MM.1S (cell line): ENCODE results near the gene MYOZ3.

ENCODE experiments used
- DNase-seq: peaks from one replicate; pipeline ENCODE4 v3.0.0-alpha.2; 2015
- H2AFZ ChIP-seq: fragments of 300-600 bp; sonication (generic); 2 replicates; pipeline ENCODE4 v1.6.0; 2016; ENCODE audit warnings: antibody characterized with exemption, low read length
- H3F3A ChIP-seq: fragments of 300-600 bp; sonication (generic); 2 replicates; pipeline ENCODE4 v1.6.1; 2016; ENCODE audit warnings: mild to moderate bottlenecking, antibody characterized with exemption, low read length, moderate library complexity, mixed read lengths; ENCODE audit not compliant: insufficient read depth
- H3K27ac ChIP-seq: fragments of 300-600 bp; sonication (generic); 2 replicates; pipeline ENCODE4 v1.5.1; 2016; ENCODE audit warnings: mild to moderate bottlenecking, low read length
- H3K27me3 ChIP-seq: fragments of 300-600 bp; sonication (generic); replicated peaks from 2 replicates; pipeline ENCODE4 v1.6.0; 2016; ENCODE audit warnings: low read length; ENCODE audit not compliant: insufficient read depth
- H3K36me3 ChIP-seq: fragments of 300-600 bp; sonication (generic); replicated peaks from 2 replicates; pipeline ENCODE4 v1.6.1; 2016; ENCODE audit warnings: mild to moderate bottlenecking, low read length, mixed read lengths; ENCODE audit not compliant: insufficient read depth
- H3K4me1 ChIP-seq: fragments of 300-600 bp; sonication (generic); 2 replicates; pipeline ENCODE4 v1.6.1; 2016; ENCODE audit warnings: low read length, mixed read lengths
- H3K4me2 ChIP-seq: fragments of 300-600 bp; sonication (generic); 2 replicates; pipeline ENCODE4 v1.6.0; 2016; ENCODE audit warnings: low read depth, low read length
- H3K4me3 ChIP-seq: fragments of 300-600 bp; sonication (generic); 2 replicates; pipeline ENCODE4 v1.5.1; 2016; ENCODE audit warnings: low read length, mixed read lengths
- H3K79me2 ChIP-seq: fragments of 300-600 bp; sonication (generic); 2 replicates; pipeline ENCODE4 v1.6.1; 2016; ENCODE audit warnings: mixed run types, low read length, mixed read lengths
- H3K9ac ChIP-seq: fragments of 300-600 bp; sonication (generic); 2 replicates; pipeline ENCODE4 v1.6.1; 2016; ENCODE audit warnings: low read length, mixed read lengths
- H3K9me2 ChIP-seq: fragments of 300-600 bp; sonication (generic); replicated peaks from 2 replicates; pipeline ENCODE4 v1.6.1; 2016; ENCODE audit warnings: mild to moderate bottlenecking, low read length, mixed read lengths; ENCODE audit not compliant: insufficient read depth
- H3K9me3 ChIP-seq: fragments of 300-600 bp; sonication (generic); replicated peaks from 2 replicates; pipeline ENCODE4 v1.6.1; 2016; ENCODE audit warnings: mild to moderate bottlenecking, low read length, mixed read lengths; ENCODE audit not compliant: insufficient read depth
- H4K20me1 ChIP-seq: fragments of 300-600 bp; sonication (generic); 2 replicates; pipeline ENCODE4 v1.6.1; 2016; ENCODE audit warnings: mild to moderate bottlenecking, low read length, moderate library complexity, mixed read lengths; ENCODE audit not compliant: insufficient read depth
- EZH2 ChIP-seq: fragments of 300-600 bp; sonication (generic); optimal IDR thresholded peaks from 2 replicates; pipeline ENCODE3; 2017; ENCODE audit warnings: low read depth, mild to moderate bottlenecking, antibody characterized with exemption, low read length, mixed read lengths
- EZH2phosphoT487 ChIP-seq: fragments of 300-600 bp; sonication (generic); IDR thresholded peaks from 2 replicates; pipeline ENCODE4 v1.6.1; 2018; ENCODE audit warnings: antibody characterized with exemption, low read length
- TF ChIP-seq, protein P1 (sequence below): fragments of 300-600 bp; sonication (generic); IDR thresholded peaks from 2 replicates; pipeline ENCODE4 v1.5.1; 2016; ENCODE audit warnings: antibody characterized with exemption, low read length, mixed read lengths

Gene MYOZ3

DNA sequence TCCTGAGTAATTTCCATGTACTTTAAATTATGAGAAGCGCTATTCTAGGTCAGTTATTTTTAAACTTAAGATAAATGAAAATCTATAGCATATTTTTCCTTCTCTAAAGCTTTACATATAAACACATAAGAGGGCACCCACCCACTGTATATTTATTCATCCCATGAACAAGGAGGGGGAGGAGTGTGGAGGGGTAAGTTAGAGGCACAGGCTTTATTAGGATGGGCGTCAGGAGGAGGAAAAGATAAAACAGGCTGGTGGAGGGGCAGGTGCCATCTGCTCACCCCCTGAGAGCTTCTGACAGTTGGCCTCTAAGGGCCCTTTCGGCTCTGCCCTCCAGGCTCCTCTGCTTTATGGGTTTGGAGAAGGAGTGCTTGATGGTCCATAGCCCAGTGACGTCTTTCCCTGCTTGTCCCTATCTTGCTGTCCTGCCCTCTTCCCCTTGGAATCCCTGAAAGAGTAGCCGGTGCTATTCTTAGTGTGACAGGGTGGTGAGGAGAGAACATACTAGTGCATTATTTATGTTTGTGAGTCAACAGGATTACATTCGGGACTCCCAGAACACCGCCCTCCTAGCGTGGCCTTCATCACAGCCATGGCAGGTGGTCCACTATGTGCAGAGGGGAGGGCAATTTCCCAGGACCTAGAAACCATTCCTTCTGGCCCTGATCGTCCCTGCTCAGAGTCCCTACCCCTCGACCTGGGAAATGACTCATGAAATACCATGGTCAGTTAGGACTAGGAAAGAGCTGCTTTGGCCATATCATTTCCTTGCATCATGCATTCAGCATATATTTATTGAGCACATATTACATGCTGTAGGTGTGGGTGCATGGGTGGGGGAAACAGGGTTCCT, 28.5 kb upstream of the MYOZ3 start:
- Histone ChIP-seq H3K79me2 (no peaks in the 10 kb centered on the region), H3K4me2 (no peak overlapping the region), H3K36me3 (no peaks in the 10 kb centered on the region), H4K20me1 (no peaks in the 10 kb centered on the region), H3F3A (no peaks in the 10 kb centered on the region), H3K4me3 (no peak overlapping the region), H3K27me3 (no peaks in the 10 kb centered on the region; the same call in 1 of the 2 replicates), H3K9me2 (no peaks in the 10 kb centered on the region), H2AFZ (no peak overlapping the region), H3K9ac (no peak overlapping the region), H3K4me1 (no peaks in the 10 kb centered on the region), H3K9me3 (no peaks in the 10 kb centered on the region), H3K27ac (no peak overlapping the region)
- TF ChIP-seq EZH2, result no peak
- TF ChIP-seq, protein P1, sequence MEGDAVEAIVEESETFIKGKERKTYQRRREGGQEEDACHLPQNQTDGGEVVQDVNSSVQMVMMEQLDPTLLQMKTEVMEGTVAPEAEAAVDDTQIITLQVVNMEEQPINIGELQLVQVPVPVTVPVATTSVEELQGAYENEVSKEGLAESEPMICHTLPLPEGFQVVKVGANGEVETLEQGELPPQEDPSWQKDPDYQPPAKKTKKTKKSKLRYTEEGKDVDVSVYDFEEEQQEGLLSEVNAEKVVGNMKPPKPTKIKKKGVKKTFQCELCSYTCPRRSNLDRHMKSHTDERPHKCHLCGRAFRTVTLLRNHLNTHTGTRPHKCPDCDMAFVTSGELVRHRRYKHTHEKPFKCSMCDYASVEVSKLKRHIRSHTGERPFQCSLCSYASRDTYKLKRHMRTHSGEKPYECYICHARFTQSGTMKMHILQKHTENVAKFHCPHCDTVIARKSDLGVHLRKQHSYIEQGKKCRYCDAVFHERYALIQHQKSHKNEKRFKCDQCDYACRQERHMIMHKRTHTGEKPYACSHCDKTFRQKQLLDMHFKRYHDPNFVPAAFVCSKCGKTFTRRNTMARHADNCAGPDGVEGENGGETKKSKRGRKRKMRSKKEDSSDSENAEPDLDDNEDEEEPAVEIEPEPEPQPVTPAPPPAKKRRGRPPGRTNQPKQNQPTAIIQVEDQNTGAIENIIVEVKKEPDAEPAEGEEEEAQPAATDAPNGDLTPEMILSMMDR, result no peak
- TF ChIP-seq EZH2phosphoT487, result no peak
- no peak for DNase-seq

DNA sequence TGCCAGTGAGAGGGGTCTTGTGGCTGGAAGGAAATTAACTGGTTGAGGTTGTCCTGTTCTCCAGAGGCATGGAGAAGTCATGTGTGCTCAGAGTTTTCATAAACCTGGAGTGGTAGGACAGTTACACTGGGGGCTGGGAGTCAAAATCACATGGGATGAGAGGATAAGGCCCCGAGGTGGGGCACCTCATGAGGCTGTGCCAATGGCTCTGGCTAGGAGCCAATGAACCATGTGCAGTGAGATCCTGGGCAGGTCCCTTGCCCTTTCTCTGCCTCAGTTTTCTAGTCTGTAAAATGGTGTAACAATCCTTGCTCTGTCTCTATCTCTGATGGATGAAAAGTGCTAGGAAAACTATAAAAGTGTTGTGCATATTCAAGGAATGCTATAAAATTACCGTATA, 27.6 kb upstream of the MYOZ3 start:
- H3K4me1 ChIP-seq, result no peaks in the 10 kb centered on the region

DNA sequence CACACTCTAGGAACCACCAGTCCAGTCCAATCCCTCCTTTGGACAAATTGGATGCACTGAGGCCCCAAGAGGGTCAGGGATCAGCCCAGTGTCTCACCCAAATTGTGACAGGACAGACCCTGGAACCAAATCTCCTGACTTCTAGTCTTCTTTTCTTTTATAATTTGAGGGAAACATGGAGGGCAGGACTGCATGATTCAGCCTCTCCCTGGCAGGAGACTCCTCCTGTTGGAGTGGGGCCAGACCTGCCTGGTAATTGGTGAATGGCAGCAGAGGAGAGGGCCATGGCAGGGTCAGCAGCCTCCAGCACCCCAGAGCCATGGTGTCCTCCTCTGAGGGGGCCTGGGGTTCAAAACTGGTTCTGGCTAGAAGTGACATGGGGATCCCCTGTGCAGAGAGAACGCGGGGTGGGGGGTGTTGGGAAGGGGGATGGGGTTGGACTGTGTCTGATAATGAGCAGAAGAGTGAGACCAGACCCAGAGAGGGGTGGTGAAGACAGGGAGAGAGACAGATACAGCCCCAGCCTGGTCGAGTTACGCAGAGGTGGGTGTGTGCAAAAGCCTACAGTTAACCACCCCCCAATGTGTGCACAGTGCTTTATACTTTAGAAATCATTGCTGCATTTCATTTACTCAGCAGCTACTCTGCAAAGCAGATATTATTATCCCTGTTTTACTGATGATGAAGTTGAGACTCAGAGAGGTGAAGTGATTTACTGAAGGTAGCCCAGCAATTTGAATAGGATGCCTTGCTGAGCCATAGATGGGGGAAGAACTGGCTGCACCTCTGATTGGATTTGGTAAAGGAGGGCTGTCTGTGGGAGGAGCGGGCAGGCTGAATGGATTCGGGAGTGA, 24.4 kb upstream of the MYOZ3 start:
- Histone ChIP-seq H3K9ac (no peak overlapping the region), H3K9me2 (no peaks in the 10 kb centered on the region), H3K27ac (no peak overlapping the region), H3K9me3 (no peaks in the 10 kb centered on the region), H4K20me1 (no peaks in the 10 kb centered on the region), H3F3A (no peaks in the 10 kb centered on the region), H3K4me1 (no peaks in the 10 kb centered on the region), H3K27me3 (no peaks in the 10 kb centered on the region; the same call in 1 of the 2 replicates), H3K4me2 (no peak overlapping the region), H3K36me3 (no peaks in the 10 kb centered on the region), H2AFZ (no peak overlapping the region), H3K4me3 (no peak overlapping the region), H3K79me2 (no peaks in the 10 kb centered on the region)
- TF ChIP-seq, protein P1, result no peak
- no peak for TF ChIP-seq EZH2
- TF ChIP-seq EZH2phosphoT487, result no peak
- DNase-seq, result no peak

More for the DNA sequence above, 27.6 kb upstream of the MYOZ3 start:
- H3K4me3 ChIP-seq, result no peak overlapping the region
- H3K9ac ChIP-seq, result no peak overlapping the region
- no peak for DNase-seq
- H3K27ac ChIP-seq, result no peak overlapping the region
- no peak overlapping the region for H2AFZ ChIP-seq
- H3K36me3 ChIP-seq, result no peaks in the 10 kb centered on the region
- H4K20me1 ChIP-seq, result no peaks in the 10 kb centered on the region
- H3F3A ChIP-seq, result no peaks in the 10 kb centered on the region
- no peak for TF ChIP-seq EZH2
- no peak for TF ChIP-seq EZH2phosphoT487
- TF ChIP-seq, protein P1, result no peak
- H3K4me2 ChIP-seq, result no peak overlapping the region
- H3K9me3 ChIP-seq, result no peaks in the 10 kb centered on the region
- no peaks in the 10 kb centered on the region; the same call in 1 of the 2 replicates for H3K27me3 ChIP-seq
- H3K79me2 ChIP-seq, result no peaks in the 10 kb centered on the region
- H3K9me2 ChIP-seq, result no peaks in the 10 kb centered on the region
